B cell (primary cell): ENCODE data around the gene BET1.

ENCODE experiments used
- EZH2 ChIP-seq: IDR thresholded peaks from 2 replicates; pipeline ENCODE4 v1.6.1; 2012; ENCODE audit warnings: borderline replicate concordance, low read depth, mild to moderate bottlenecking, moderate library complexity, low read length; ENCODE audit not compliant: insufficient read depth, poor library complexity, severe bottlenecking
- TF ChIP-seq, protein P1 (sequence below): fragments of 200-600 bp; IDR thresholded peaks from one replicate; pipeline ENCODE4 v1.8.0; 2022; ENCODE audit warnings: antibody characterized with exemption, mild to moderate bottlenecking

- TF ChIP-seq, protein P1, sequence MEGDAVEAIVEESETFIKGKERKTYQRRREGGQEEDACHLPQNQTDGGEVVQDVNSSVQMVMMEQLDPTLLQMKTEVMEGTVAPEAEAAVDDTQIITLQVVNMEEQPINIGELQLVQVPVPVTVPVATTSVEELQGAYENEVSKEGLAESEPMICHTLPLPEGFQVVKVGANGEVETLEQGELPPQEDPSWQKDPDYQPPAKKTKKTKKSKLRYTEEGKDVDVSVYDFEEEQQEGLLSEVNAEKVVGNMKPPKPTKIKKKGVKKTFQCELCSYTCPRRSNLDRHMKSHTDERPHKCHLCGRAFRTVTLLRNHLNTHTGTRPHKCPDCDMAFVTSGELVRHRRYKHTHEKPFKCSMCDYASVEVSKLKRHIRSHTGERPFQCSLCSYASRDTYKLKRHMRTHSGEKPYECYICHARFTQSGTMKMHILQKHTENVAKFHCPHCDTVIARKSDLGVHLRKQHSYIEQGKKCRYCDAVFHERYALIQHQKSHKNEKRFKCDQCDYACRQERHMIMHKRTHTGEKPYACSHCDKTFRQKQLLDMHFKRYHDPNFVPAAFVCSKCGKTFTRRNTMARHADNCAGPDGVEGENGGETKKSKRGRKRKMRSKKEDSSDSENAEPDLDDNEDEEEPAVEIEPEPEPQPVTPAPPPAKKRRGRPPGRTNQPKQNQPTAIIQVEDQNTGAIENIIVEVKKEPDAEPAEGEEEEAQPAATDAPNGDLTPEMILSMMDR, result no peak
- TF ChIP-seq EZH2, result no peak
These were observed 48.4 kb upstream of the BET1 start for GRCh38 chr7:94052398-94053180.
